GM23338 (cell line): ENCODE results near the gene BAK1. TPM values are rescaled to one million over a fixed set of nuclear protein-coding genes. Genes with fewer than 3 reads are reported as not detected.

Experiments
- ATAC-seq: fragments of 200-7000 bp; cut with Tn5 transposase; 3 replicates; pipeline ENCODE4 v1.9.1; 2020
- DNase-seq: peaks from one replicate; pipeline ENCODE4 v3.0.0-alpha.2; 2015; ENCODE audit warnings: low spot score
- H2AFZ ChIP-seq: fragments of 200-600 bp; sonication (generic); 2 replicates; pipeline ENCODE4 v1.8.0; 2016; ENCODE audit warnings: antibody characterized with exemption, mild to moderate bottlenecking, moderate library complexity
- H3F3A ChIP-seq: fragments of 200-600 bp; sonication (generic); replicated peaks from 2 replicates; pipeline ENCODE4 v1.8.0; 2017; ENCODE audit warnings: antibody characterized with exemption, mixed run types, low read depth
- H3K27ac ChIP-seq: fragments of 200-600 bp; sonication (generic); 2 replicates; pipeline ENCODE4 v1.6.1; 2016; ENCODE audit warnings: low read depth
- H3K27me3 ChIP-seq: fragments of 200-600 bp; sonication (generic); 2 replicates; pipeline ENCODE4 v1.8.0; 2016; ENCODE audit warnings: mild to moderate bottlenecking, mixed run types, moderate library complexity; ENCODE audit not compliant: insufficient read depth
- H3K36me3 ChIP-seq: fragments of 200-600 bp; sonication (generic); 2 replicates; pipeline ENCODE4 v1.8.0; 2016; ENCODE audit warnings: mild to moderate bottlenecking; ENCODE audit not compliant: insufficient read depth
- H3K4me1 ChIP-seq: fragments of 200-600 bp; sonication (generic); 2 replicates; pipeline ENCODE4 v1.8.0; 2016; ENCODE audit warnings: mild to moderate bottlenecking, moderate library complexity; ENCODE audit not compliant: insufficient read depth
- H3K4me2 ChIP-seq: fragments of 200-600 bp; sonication (generic); 2 replicates; pipeline ENCODE4 v1.7.1; 2017; ENCODE audit warnings: mixed run types
- H3K4me3 ChIP-seq: fragments of 200-600 bp; sonication (generic); 2 replicates; pipeline ENCODE4 v1.6.1; 2016; ENCODE audit warnings: mixed run types
- H3K79me2 ChIP-seq: fragments of 200-600 bp; sonication (generic); replicated peaks from 2 replicates; pipeline ENCODE4 v1.8.0; 2017; ENCODE audit warnings: mild to moderate bottlenecking; ENCODE audit not compliant: insufficient read depth
- H3K9me2 ChIP-seq: fragments of 200-600 bp; sonication (generic); 2 replicates; pipeline ENCODE4 v1.8.0; 2017; ENCODE audit not compliant: insufficient read depth
- H4K20me1 ChIP-seq: fragments of 200-600 bp; sonication (generic); replicated peaks from 2 replicates; pipeline ENCODE4 v1.8.0; 2017; ENCODE audit warnings: mild to moderate bottlenecking; ENCODE audit not compliant: insufficient read depth
- H3K27ac Mint-ChIP-seq: 2 replicates; pipeline ENCODE4 v1.8.0; 2020; ENCODE audit warnings: inconsistent platforms, mild to moderate bottlenecking, moderate library complexity, mixed read lengths
- H3K27me3 Mint-ChIP-seq: 3 replicates; pipeline ENCODE4 v1.8.0; 2022; ENCODE audit warnings: low read depth, mild to moderate bottlenecking, moderate library complexity, mixed read lengths, inconsistent platforms; ENCODE audit not compliant: insufficient read depth, poor library complexity
- H3K36me3 Mint-ChIP-seq: 3 replicates; pipeline ENCODE4 v1.8.0; 2021; ENCODE audit warnings: low read depth, mild to moderate bottlenecking, inconsistent platforms, moderate library complexity, mixed read lengths
- H3K4me1 Mint-ChIP-seq: 3 replicates; pipeline ENCODE4 v1.8.0; 2020; ENCODE audit warnings: mild to moderate bottlenecking, inconsistent platforms, mixed read lengths
- H3K4me3 Mint-ChIP-seq: 3 replicates; pipeline ENCODE4 v1.8.0; 2021; ENCODE audit warnings: moderate library complexity, mild to moderate bottlenecking, inconsistent platforms, mixed read lengths
- H3K9me3 Mint-ChIP-seq: 3 replicates; pipeline ENCODE4 v1.8.0; 2020; ENCODE audit warnings: moderate library complexity, mild to moderate bottlenecking, inconsistent platforms, mixed read lengths
- CREB1 ChIP-seq: fragments of 250-450 bp; sonication (Bioruptor Pico); IDR thresholded peaks from 2 replicates; pipeline ENCODE4 v1.5.0; 2020; ENCODE audit warnings: low read depth, mild to moderate bottlenecking, moderate library complexity
- CTCF ChIP-seq, 2 experiments: fragments of 200-600 bp in 1 of 2; sonication (generic) in 1 of 2; conservative IDR thresholded peaks; 2 replicates each; pipeline versions ENCODE4 v1.5.1 to v1.6.1; 2016 to 2017; ENCODE audit warnings: antibody characterized with exemption in 2 of 2, low read depth in 2 of 2, mild to moderate bottlenecking in 2 of 2, moderate library complexity in 1 of 2
- ETS1 ChIP-seq: IDR thresholded peaks from 2 replicates; pipeline ENCODE4 v1.6.1; 2016; ENCODE audit warnings: antibody characterized with exemption
- EZH2phosphoT487 ChIP-seq: fragments of 200-600 bp; sonication (generic); IDR thresholded peaks from one replicate; pipeline ENCODE4 v1.8.1; 2018; ENCODE audit warnings: antibody characterized with exemption; ENCODE audit not compliant: unreplicated experiment
- JUNB ChIP-seq: IDR thresholded peaks from one replicate; pipeline ENCODE4 v1.6.1; 2016; ENCODE audit warnings: antibody characterized with exemption; ENCODE audit not compliant: unreplicated experiment
- NANOG ChIP-seq: IDR thresholded peaks from 2 replicates; pipeline ENCODE4 v1.6.1; 2016; ENCODE audit warnings: antibody characterized with exemption, borderline replicate concordance
- POLR2AphosphoS5 ChIP-seq: IDR thresholded peaks from 2 replicates; pipeline ENCODE4 v1.6.1; 2016; ENCODE audit warnings: antibody characterized with exemption, low read depth
- REST ChIP-seq: IDR thresholded peaks from one replicate; pipeline ENCODE4 v1.6.1; 2018; ENCODE audit warnings: antibody characterized with exemption; ENCODE audit not compliant: unreplicated experiment
- STAT1 ChIP-seq: IDR thresholded peaks from one replicate; pipeline ENCODE4 v1.6.1; 2016; ENCODE audit warnings: antibody characterized with exemption; ENCODE audit not compliant: unreplicated experiment
- ZNF114 ChIP-seq: fragments of 250-450 bp; sonication (Bioruptor Pico); IDR thresholded peaks from 2 replicates; pipeline ENCODE4 v1.5.0; 2020; ENCODE audit warnings: mild to moderate bottlenecking, moderate library complexity
- ZNF331 ChIP-seq: fragments of 250-450 bp; sonication (Bioruptor Pico); IDR thresholded peaks from 2 replicates; pipeline ENCODE4 v1.5.0; 2020; ENCODE audit warnings: low read depth, mild to moderate bottlenecking, moderate library complexity
- ZNF462 ChIP-seq: fragments of 250-450 bp; sonication (Bioruptor Pico); IDR thresholded peaks from 2 replicates; pipeline ENCODE4 v1.5.0; 2020; ENCODE audit warnings: mild to moderate bottlenecking, moderate library complexity
- polyA plus RNA-seq: library from polyadenylated mRNA; unstranded; fragments of >200 nt; fragmentation: Nextera tagmentation; extraction: Ambion mirVana; gene quantifications from 2 replicates; pipeline ENCODE4 v1.2.1, GENCODE V29; 2016
- total RNA-seq: library from RNA; depleted of rRNA; stranded (reverse); fragments of >200 nt; shearing (Covaris generic); gene quantifications from 2 replicates; pipeline ENCODE4 v1.2.3, GENCODE V29; 2014

The BAK1 gene
- total and polyA plus RNA-seq, 2 experiments from 2014 or later: 22.2 to 45.0 TPM

- H3K27me3 ChIP-seq: no peaks in the 10 kb centered on the region
- H4K20me1 ChIP-seq: no peaks in the 10 kb centered on the region
- H3K79me2 ChIP-seq: no peaks in the 10 kb centered on the region
- H3K4me2 ChIP-seq: no peak overlapping the region
- H3K27ac ChIP-seq: no peak overlapping the region
- Mint-ChIP-seq H3K9me3 (no peaks in the 10 kb centered on the region), H3K36me3 (no peaks in the 10 kb centered on the region), H3K4me1 (peaks cover 4% of the 10 kb centered on the region; the same call in 1 of the 3 replicates), H3K4me3 (no peak overlapping the region), H3K27me3 (peaks cover 3% of the 10 kb centered on the region), H3K27ac (no peak overlapping the region)
- no peak for DNase-seq
- TF ChIP-seq ETS1 (no peak), CREB1 (no peak), EZH2phosphoT487 (no peak), CTCF (conservative IDR thresholded peaks at IDR 0.05; ENCODE audit: low read depth in 2 of 2) (no peak), JUNB (no peak), REST (no peak), ZNF114 (CRISPR knock-in tag) (no peak), NANOG (no peak), ZNF331 (CRISPR knock-in tag) (no peak), ZNF462 (CRISPR knock-in tag) (no peak), STAT1 (no peak), POLR2AphosphoS5 (no peak)
- ATAC-seq: no peak
- no peaks in the 10 kb centered on the region; the same call in 1 of the 2 replicates for H3K4me1 ChIP-seq
- H3K36me3 ChIP-seq: no peaks in the 10 kb centered on the region
- no peak overlapping the region for H2AFZ ChIP-seq
- H3K4me3 ChIP-seq: no peak overlapping the region
- no peaks in the 10 kb centered on the region for H3K9me2 ChIP-seq
- no peaks in the 10 kb centered on the region for H3F3A ChIP-seq
Measured at GRCh38 chr6:33549196-33549595, 30.9 kb downstream of the BAK1 start.
